Measurements from ENCODE around the gene SLC1A2.
A peak's percentile ranks its signal among the peaks of the same experiment; 100 is the strongest.
"Not testable (repeated sequence)": the region's sequence is repeated elsewhere in the genome, so short reads cannot be mapped to it uniquely, and the experiment has no call there.

Gene SLC1A2

DNA sequence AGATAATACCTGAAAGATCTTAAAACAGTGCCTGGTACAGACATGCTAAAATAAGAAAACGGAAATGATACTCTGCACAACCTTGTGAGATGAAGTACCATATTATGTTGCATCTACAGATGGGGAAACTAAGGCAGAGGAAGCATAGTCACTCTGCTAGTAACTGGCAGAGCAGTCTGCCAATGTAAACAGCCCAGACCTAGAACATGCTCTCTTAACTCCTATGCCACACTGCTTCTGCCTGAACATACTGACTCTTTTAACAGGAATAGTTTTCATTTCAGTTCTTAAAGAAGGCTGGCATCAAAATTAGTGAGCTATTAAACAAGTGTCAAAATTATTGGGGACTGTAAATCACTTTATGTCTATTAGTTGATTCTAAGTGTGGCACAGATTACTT lies 180.5 kb downstream of the SLC1A2 start:
- DNase-seq: no peak

DNA sequence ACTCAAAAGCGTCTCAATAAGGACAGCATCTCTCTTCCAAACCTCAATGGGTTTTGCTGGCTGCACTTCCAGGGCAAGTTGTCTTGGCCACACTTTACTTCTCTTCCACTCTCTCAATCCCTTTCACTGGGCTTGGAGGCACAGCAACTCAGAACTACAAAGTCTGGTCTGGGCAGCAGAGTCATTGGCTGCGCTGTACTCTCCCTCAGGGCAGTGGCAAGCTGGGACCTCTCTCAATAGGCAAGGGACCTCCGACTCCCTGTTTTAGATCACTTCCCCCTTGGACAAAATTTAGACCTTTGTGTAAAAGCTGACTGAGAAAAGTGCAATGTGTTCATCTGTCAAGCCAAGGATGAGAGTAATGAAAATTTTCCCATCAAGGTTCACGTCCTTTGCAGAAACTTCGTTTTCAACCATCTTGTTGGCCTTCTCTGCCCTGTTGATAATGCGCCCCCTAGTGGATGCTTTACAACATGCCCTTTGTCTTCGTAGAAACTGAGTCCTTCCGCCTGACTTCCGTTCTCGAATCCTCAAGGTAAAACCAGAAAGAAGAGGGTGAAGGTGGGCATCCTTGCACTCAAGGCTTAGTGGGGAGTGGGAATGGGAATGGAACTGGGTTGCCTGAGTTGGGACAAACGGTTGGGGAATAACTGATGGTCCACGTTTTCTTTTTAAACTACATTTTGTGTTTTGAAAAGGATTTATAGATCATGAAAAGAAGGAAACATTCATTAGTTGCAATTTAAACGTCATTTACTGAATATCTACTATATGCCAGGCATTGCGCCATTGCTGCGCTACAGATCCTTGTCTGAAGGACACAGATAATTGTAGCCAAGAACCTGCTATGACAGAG lies 181.3 kb downstream of the SLC1A2 start:
- DNase-seq: no peak

DNA sequence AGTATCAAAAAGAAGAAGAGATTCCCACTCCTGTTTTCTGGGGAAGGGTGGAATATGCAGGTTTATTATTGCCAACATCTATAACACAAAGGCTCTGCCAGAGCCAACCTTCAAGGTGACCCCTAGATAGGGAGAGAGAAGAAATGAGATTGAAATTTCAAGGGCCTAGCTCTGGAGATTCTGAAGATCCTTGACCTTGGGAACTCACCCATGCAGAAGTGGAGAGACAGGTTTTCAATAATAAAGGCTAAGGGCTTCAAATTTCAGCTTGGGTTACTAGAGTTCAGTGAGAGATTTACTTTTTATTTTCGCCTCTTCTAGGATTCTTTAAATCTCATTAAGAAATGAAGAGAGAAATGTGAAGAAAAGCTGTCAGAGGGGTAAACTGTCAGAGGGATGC lies 182.0 kb downstream of the SLC1A2 start:
- DNase-seq: no peak

DNA sequence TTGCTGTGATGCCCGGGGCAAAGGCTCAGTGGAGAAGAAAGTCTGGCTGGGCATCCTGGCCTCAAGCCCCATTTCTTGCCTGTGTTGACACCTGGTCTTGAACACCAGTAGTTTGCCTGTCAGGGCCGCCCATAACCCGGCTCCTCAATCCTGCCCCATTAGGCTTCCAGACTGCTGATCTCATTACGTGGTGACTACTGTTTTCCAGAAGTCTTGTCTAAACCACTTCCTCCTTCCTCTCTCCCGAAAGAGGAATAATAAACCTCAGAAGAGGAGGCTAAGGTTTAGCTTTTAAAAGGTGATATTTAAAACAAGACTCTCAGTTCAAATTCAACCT lies 182.7 kb downstream of the SLC1A2 start:
- DNase-seq: no peak

DNA sequence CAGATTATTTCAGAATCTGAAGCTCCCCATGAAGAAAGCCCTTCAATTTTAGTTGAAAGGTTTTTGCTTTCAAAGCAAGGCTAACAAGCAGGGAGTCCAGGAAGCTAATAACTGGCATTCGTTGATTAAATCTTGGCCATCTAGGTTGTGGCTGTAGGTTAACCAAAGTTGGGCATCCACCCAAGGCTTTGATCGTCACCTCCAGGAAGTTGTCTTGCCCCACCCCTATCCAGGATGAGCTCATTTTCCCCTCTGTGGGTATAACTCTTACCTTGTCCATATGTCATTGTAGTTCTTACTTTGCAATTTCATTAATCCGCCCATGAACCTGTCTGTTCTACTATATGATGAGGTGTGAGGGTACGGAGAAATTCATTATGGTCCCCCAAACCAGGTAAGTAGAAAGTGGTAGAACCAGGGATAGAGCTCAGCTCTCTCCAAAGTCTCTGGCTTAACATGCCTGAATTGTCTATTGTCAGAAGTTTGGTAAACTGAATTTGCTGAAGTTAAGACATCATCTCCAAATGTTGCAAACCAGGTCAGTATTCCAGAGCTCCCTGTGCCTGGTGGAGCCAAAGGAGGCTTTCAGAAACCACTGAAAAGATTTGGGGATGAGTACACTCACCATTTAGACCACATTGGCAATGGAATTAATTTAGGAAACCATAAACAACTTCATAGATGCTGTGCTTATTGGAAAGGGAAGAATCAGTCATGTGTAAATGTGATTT lies 183.3 kb downstream of the SLC1A2 start:
- no peak for DNase-seq

DNA sequence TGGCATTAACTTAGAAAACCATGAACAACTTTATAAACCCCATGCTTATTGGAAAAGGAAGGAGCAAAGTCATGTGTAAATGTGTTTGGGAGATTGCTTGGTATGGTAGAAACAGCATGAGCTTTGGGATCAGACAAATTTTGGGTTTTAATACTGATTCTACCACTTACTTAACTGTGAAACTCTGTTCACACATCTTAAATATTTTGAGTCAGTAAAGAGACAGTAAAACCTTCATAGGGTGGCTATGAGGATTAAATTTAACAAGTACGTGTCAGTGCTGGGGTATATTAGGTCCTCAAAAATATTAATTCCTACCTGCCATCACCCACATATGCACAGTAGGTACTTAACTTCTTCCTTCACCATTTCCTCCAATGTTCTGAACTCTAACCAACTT lies 183.9 kb downstream of the SLC1A2 start:
- no peak for DNase-seq

DNA sequence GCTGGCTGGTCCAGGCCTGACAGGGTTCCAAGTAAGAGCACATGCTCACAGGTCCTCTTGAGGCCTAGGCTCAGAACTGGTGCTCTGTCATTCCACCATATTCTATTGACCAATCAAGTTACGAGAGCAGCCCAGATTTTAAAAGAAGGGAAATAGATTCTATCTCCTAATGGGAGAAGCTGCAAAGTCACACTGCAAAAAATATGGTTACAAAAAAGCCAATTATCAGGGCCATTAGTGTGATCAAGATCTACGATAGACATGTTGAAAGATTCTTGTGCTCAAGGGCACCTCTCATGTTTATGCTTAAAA lies 184.2 kb downstream of the SLC1A2 start:
- DNase-seq: no peak

DNA sequence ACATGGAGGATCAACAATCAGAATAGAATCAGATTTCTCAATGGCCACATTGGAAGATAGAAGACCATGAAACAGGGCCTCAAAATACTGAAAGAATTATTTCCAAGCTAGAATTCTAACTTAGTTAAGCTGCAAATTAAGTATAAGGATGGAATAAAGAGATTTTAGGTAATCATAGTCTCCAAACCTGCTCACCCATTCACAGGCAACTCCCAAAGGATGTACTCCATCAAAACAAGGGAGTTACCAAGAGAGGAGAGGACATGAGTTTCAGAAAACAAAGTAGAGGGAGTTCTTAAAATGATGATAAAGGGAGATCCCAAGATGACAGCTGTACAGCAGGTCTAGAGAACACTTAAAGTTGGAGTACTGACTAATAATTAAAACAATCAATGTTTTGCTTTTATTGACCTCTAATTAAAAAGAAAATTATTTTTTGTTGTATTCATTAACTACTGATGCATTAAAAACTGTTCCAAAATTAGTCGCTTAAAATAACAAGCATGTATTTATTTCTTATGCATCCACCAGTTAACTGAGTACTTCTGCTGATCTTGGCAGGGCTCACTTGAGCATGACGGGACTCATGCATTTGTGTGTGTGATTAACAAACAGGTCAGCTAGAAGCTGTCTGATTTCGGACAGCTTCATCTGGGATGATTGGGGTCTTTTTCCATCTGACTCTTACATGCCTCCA lies 184.8 kb downstream of the SLC1A2 start:
- no peak for DNase-seq

DNA sequence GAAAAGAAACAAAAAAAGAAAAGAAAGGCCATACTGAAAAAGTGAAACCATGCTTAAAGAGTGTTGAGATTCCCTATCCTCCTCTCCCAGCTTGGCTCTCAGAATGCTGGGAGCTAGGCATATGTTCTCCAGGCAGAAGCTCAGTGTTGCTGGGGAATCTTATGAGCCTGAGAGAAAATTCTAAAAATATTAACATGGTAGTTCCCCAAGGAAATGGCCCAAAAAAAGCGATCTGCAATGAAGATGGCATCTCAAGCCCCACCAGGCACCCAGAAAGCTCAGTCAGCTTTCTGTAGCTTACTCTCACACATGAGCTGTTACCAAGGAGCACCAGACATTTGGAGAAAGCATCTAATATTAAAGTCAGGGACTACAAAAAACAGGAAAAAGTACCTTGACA lies 185.8 kb downstream of the SLC1A2 start:
- no peak for DNase-seq

DNA sequence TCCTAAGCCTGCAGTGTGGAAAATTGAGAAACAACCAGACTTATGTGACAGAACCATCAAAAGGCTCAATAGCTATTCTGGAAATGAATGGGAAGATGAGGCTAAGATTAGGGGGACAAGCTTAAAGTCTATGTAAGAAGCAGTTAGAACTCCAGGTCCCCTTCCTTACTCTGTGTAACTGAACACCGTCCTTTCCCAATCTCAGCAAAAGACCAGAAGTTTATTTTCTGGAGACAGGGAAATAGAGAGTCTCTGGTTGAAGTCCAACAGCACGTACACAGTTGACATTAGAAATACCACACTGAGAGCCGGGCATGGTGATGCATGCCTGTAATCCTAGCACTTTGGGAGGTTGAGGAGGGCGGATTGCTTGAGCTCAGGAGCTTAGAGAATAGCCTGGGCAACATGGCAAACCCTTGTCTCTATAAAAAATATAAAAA lies 186.4 kb downstream of the SLC1A2 start:
- no peak for DNase-seq

DNA sequence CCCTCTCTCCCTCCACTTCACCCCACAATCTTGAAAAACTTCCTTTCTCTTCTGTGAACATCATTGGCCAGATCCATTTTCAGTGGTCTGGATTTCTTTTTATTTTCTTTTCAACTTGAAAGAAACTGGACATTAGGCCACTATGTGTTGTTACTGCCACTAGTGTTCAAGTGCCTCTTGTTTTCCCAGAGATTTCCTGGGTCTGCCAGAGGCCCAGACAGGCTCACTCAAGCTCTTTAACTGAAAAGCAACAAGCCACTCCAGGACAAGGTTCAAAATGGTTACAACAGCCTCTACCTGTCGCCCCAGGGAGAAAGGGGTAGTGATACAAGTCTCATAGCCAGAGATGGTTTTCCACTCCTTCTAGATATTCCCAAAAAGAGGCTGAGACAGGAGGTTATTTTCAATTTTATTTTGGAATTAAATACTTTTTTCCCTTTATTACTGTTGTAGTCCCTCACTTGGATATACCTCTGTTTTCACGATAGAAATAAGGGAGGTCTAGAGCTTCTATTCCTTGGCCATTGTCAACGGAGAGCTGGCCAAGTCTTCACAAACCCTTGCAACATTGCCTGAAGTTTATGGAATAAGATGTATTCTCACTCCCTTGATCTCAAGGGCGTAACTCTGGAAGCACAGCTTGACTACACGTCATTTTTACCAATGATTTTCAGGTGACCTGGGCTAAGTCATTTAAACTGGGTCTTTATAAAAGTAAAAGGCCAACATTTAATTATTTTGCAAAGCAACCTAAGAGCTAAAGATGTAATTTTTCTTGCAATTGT lies 188.1 kb downstream of the SLC1A2 start:
- no peak for DNase-seq

DNA sequence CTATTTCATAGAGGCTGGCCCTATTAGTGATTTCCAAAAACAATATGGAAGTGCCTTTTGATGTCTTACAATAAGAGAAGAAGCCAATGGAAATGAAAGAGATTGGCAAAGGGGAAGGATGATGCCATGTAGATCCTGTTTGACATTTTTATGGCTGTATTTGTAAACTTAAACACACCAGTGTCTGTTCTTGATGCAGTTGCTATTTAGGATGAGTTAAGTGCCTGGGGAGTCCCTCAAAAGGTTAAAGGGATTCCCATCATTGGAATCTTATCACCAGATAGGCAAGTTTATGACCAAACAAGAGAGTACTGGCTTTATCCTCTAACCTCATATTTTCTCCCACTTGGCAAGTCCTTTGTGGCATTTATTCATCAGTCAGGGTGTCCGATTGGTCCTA lies 189.0 kb downstream of the SLC1A2 start:
- no peak for DNase-seq

DNA sequence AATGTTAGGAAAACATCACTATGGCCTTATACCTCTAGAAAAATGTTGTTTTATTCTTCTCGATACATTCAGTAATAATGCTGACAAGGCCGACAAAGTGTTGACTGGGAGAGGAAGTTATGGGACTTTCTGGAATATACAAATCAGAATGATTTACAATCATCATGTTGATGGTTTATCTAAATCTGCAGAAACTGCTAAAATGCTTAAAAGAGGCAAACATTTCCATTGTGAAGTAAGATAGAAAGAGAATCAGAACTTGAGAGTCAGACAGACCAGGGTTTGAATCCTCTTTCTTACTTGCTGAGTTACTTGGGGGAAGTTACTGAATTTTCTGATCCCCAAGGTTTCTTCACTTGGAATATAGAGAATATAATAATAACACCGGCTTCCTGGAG lies 191.0 kb downstream of the SLC1A2 start:
- DNase-seq: no peak

DNA sequence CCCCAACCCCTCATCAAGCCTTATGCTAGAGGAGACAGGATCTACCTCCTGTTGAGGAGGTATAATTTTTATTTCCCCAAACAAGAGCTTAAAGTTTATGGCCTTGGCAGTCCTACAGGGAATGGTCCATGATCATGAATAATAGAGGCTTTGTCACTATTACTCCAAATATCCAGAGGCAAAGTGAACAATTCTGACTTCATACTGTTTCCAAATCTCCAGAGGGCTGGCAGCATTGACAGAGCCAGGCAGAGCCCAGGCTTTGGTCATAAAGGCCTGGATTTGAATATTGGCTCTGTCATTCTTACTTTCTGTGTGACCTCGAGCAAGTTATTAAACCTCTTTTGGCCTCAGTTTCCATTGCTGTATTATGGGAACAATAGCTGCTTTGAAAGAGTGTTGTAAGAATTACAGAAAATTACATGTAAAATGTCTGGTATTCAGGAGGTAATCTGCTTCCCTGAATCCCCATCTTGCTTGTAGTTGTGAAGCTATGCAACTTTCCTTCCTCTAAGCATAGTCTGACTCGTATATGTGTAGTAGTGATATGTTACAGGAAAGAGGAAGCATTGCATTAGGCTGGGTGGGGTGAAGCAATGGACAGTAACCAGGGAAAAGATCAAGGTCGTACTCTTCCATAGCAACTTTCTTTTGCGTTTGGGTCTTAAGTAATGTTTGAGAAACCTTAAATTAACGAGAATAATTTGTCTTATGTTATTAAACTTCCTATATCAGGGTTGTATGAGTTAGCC lies 191.6 kb downstream of the SLC1A2 start:
- DNase-seq: no peak

DNA sequence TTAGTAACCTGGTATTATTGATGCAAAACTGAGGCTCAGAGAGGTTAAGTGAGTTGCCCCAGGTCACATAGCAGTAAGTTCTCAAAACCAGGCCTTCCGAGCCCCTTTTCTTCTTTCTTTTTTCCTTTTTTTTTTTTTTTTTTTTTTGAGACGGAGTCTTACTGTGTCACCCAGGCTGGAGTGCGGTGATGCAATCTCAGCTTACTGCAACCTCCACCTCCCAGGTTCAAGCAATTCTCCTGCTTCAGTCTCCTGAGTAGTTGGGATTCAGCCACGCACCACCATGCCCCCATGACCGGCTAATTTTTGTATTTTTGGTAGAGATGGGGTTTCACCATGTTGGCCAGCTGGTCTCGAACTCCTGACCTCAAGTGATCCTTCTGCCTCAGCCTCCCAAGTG lies 192.6 kb downstream of the SLC1A2 start:
- DNase-seq: not testable (repeated sequence)

DNA sequence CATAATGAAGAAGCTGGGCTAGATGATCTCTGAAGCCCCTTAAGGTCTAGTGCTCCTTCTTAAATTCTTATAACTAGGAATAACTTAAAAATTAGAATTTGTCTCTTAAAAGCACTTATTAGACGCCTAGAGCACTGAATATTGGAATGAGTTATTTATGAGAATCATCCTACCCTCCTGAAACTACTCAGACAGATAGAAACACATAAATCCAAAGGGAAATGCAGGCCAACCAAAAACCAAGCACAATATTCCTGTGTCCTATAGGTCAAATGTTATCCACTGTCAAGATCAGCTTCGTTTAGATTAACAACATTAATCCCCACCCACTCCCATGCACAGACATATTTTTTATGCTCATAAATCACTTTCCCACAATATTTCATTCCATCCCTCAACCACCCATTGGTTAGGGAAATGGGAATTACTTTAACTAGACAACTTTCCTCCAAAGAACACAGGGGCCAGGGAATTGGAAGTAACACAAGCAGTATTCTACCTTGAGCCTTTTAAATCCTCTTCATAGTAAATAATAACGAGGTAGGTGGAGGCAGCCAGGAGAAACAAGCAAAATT lies 193.3 kb downstream of the SLC1A2 start:
- DNase-seq: no peak

DNA sequence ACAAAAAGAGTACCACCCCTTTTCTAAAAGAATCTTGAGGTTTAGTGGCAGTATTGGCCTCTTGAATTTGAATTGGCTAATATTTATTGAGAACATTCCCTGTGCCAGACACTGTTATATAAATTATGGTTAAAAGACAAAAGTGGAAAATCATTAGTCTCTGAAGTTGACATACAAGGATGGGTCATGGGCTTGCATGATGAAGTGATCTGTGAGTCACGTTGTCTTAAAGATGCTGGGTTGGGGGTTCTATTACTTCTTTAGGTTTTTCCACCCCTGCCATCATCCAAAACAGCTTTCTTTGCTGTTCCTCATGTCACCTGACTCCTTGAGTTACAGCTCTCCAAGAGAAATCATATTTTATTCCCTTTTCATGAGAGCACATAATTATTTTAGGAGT lies 195.4 kb downstream of the SLC1A2 start:
- peak; percentile 39 for DNase-seq

DNA sequence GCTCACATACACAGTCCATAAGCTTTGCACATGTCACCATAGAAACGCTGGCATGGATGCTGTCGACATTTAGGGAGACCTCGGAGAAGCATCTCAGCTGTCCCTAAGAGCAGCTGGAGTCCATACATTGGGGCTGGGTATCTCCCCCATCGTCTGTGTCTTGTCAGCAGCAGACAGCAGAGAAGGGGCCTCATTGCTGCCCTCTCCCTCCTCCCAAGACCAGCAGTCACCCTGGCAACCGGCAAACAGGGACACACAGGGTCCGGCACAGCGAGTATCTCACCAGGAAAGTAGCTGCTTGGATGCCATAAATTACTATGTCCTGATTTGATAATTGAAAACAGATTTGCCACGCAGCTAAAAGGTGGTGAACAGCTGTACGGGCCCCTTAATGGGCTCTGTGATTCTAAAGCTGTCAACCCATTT lies 196.0 kb downstream of the SLC1A2 start:
- peak; percentile 84 for DNase-seq

DNA sequence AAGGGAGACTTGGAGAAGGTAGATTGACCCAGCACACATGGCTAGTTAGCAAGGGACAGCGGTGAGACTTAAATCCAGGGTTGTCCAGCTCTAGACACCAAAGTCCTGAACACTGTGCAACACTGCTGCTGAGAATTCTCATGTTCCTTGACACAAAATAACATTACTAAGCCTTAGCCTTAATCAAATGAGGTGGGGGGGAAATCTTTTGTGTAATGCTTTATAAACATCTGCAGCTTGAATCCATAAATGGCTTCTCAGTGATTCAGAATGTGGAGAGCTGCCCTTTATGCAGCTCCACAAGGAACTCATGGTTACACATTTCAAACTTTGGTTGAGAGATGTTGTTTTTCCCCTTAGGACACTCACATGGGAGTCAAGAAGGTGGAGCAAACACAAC lies 200.4 kb downstream of the SLC1A2 start:
- no peak for DNase-seq

DNA sequence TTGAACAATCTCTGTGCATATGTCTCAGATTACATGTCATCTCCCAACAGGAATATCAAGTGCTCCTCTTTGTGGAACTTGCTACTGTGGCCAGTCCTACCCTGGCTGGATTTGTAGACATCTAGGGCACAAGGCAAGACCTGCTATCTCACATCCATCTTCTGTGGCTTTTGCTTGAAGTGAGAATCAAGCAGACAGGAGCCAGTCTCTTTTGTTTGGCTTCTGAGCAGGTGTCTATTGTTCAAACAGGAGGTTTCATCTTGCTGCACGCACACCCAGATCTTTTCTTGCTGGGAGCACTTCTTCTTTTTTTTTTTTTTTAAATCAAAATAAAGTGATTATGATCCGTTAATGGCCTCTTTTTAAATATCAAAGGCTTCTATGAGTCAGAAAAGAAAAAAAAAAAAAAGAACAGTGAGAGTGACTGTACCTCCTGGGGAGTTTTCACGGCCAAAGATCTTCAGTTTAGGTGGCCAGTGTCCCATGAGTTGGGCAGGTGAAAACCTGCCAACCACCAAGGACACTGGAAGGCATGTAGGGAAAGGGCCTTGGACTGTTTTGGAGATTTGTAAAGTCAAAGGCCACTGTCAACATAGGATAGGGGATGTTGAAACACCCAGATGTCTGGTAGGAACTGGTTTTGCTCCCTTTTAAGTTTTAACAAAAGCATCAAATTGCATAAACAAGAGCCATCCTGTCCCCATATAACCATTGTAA lies 202.2 kb downstream of the SLC1A2 start:
- DNase-seq: no peak

DNA sequence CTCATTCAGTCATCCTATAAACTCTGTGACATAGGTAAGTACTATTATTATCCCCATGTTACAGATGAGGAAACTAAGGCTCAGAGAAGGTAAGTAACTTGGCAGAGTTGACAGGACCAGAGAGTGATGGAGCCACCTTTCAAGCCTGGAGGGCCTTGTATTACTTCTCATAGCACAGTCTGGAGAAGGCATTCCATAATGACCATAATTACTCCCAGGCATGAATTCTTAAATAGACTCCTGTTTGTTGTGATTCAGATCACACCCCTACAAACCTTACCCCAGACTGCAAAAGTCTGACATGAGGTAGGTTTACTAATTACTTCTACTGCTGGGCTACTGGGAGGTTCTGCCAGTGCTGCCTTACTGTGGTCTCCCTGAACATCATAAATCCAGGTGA lies 203.4 kb downstream of the SLC1A2 start:
- no peak for DNase-seq
